ENCODE data around the gene BTNL9.
A peak's percentile ranks its signal among the peaks of the same experiment; 100 is the strongest.
"Not testable (repeated sequence)": the region's sequence is repeated elsewhere in the genome, so short reads cannot be mapped to it uniquely, and the experiment has no call there.

The BTNL9 gene

DNA sequence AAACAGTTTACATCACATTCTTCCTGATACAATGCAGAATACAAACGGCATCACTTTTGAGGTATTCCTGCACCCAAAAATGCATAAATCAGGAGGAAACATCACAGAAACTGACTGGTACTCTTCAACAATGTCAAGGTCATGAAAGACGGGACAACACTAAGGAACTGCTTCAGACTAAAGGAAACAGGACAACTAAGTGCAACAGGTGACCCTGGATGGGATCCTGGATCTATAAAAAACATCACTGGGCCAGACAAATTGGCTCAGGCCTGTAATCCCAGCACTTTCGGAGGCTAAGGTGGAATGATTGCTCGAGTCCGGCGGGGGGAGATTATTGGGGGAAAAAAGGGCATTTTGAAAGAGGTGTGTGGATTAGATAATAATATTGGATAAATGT is 22.6 kb downstream of the BTNL9 start:
- DNase-seq = no peak

- no peak for DNase-seq
Measured at GRCh38 chr5:181063514-181063913, 23.4 kb downstream of the BTNL9 start.

DNA sequence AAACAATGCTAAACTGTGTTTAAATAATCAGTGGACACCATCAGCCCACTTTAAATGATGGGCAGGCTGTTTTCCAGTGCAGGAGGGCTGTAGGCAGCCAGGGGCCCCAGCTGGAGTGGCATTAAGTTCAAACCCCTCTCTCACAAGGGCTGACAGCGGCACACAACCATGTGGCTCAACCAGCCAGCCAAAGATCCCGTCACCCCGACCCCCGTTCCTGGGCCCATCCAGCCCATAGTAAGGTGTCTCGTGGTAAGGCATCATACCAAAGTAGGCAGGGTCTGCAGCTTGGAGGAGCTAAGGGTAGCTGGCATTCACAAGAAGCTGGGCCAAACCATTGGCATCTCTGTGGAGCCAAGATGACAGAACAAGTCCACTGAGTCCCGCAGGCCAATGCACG is 24.9 kb downstream of the BTNL9 start:
- no peak for DNase-seq

DNA sequence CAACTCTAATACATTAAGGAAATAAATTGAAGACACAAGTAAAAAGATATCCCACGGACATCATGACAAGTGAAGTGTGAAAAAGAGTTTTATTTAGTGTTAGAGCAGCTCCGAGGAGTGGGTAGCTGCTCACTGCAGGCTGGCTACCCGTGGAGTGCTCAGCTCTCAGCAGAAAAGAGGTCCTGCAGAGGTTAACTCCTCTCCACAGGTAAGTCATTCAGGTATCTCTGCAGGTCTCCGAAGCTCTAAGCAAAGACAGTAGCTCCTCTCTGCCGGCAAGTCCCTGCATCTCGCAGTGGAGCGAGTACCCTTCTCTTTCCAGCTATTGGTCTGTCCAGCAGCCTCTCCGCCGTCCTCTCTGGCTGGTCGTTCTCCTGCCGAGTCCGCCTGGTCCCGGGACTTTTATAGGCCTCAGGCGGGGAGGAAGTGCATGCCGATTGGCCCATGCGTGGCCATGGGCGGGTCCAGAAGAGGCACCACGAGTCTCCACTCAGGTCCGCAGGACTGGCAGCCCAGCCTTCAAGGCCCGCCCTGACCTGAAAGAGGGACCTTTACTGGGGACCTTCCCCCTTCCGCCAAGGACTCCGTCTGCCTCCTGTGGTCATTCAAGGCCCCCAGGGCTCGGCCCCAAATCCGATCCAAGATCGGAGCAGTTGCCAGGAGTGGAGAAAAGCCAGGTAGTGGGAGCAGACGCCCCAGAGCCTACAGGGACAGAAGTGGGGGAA is 29.9 kb downstream of the BTNL9 start:
- no peak for DNase-seq

DNA sequence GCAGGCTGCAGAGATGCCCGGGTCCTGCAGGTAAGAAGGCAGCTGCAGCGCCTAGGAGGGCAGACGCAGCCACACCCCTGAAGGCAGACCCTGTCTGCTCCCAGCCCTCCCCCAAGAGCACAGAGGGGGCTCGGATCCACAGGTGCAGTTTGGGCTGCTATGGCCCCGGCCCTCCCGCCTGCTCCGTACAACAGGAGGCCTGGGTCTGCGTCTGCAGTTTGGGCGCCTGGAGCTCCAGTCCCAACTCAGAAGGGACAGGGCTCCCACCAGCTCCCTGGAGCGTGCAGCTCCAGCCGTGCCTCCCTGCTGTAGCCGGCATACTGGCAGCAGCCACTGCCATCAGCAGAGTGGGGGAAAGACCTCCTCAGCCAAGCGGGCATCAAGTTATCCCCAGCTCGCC is 30.5 kb downstream of the BTNL9 start:
- no peak for DNase-seq

GRCh38 chr5:181071257-181071656 is 31.2 kb downstream of the BTNL9 start:
- no peak for DNase-seq

GRCh38 chr5:181076920-181077319 is 36.9 kb downstream of the BTNL9 start:
- DNase-seq = no peak

DNA sequence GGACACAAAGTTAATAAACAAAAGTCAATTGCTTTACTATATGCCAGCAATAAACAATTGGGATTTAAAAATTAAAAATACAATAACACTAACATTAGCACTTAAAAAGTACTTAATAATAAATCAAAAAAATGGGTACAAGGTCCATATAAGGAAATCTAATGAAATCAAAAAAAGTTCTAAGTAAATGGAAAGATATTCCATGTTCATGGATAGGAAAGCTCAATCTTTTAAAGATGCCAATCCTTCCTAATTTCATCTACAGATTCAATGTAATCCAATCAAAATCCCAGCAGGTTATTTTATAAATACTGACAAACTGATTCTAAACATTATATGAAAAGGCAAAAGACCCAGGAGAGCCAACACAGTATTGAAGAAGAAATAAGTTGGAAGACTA is 41.9 kb downstream of the BTNL9 start:
- no peak for DNase-seq

DNA sequence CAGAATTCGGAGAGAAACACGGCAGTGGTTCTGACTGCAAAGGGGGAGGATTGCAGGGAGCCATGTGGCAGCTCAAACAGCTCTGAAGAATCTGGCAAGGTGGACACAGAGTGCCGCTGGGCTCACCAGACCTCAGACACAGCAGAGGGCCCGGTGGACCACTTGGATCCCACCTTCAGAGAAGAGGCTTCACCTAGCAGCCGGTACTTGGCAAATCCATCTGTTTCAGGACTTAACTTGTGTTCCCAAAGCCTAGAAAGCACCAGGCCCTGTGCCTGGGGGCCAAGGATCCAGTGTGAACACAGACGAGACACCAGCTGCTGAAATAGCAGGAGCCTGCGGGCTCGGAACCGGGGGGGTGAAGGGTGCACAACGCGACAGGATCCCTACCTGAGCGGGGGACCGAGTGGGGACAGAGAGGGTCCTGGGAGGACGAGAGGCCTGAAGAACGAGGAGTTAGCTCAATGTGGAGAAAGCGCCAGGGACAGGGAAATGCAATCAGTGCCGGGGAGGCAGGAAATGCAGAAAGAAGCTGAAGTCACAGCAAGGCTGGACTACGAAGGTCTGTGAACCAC is 44.6 kb downstream of the BTNL9 start:
- no peak for DNase-seq

GRCh38 chr5:181086026-181086883 is 46.2 kb downstream of the BTNL9 start:
- no peak for DNase-seq

- DNase-seq = no peak
Measured at GRCh38 chr5:181086884-181087205, 46.8 kb downstream of the BTNL9 start.

GRCh38 chr5:181087309-181087708 is 47.2 kb downstream of the BTNL9 start:
- DNase-seq = no peak

- DNase-seq = no peak
Measured at GRCh38 chr5:181088289-181088688, 48.2 kb downstream of the BTNL9 start.

DNA sequence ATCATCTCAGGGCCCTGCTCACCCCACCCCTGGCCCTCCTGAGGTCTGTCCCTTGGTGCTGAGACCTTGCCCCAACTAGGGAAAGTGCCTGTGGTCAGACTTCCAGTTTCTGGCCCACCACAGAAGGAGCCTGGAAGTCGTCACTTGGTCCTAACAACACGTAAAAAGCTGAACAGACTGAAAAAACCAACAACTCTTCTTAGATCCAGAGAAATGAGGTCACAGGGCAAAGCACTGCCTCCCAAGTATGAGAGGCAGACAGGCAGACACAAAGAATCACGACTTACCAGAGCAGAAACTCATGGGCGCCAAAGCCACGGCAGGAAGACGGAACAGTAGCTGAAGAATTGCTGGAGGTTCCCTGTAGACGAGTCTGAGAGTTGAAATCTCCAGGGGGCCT is 52.4 kb downstream of the BTNL9 start:
- DNase-seq = no peak

DNA sequence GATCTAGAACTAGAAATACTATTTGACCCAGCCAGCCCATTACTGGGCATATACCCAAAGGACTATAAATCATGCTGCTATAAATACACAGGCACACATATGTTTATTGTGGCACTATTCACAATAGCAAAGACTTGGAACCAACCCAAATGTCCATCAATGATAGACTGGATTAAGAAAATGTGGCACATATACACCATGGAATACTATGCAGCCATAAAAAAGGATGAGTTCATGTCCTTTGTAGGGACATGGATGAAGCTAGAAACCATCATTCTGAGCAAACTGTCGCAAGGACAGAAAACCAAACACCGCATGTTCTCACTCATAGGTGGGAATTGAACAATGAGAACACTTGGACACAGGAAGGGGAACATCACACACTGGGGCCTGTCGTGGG is 55.1 kb downstream of the BTNL9 start:
- DNase-seq = not testable (repeated sequence)

DNA sequence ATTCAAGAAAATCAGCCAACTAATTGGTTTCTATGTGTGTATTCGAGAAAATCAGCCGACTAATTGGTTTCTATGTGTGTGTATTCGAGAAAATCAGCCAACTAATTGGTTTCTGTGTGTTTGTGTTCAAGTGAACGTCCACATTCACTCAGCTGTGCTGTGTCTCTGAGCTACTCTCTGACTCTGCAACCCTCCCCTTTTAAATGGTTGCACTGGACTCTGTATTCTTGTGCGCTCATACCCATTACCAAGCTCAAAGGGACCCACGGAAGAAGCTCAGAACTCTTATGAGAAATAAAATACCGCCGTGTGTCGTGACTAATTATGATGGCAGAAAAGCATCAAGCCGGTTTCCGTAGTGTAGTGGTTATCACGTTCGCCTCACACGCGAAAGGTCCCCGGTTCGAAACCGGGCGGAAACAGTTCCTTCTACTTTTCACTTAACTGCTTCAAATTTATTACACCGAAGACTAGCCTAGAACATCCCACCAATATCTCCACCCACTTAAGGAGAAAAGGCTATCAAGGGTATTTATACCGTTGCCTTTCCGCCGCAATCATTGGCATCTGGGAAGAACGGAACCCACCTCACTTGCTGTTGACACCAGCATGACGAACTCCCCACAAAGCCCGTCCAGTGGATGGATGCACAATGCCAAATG is 56.8 kb downstream of the BTNL9 start:
- not testable (repeated sequence) for DNase-seq

DNA sequence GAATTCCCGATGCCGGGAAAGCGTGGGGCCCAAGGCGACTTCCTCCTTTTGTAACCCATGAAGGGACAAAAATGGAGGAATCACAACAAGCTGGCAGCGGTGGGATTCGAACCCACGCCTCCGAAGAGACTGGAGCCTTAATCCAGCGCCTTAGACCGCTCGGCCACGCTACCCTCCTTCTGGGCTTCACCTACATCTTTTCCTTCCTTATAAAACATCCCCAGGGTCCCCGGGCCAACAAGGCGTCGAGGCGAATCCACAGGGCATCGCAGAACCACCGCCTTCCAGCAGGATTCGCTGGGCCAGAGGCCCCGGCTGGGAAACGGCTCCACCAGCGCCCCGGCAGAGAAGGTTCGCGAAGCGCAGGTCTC is 57.3 kb downstream of the BTNL9 start:
- not testable (repeated sequence) for DNase-seq

GRCh38 chr5:181097759-181098491 is 57.9 kb downstream of the BTNL9 start:
- not testable (repeated sequence) for DNase-seq

DNA sequence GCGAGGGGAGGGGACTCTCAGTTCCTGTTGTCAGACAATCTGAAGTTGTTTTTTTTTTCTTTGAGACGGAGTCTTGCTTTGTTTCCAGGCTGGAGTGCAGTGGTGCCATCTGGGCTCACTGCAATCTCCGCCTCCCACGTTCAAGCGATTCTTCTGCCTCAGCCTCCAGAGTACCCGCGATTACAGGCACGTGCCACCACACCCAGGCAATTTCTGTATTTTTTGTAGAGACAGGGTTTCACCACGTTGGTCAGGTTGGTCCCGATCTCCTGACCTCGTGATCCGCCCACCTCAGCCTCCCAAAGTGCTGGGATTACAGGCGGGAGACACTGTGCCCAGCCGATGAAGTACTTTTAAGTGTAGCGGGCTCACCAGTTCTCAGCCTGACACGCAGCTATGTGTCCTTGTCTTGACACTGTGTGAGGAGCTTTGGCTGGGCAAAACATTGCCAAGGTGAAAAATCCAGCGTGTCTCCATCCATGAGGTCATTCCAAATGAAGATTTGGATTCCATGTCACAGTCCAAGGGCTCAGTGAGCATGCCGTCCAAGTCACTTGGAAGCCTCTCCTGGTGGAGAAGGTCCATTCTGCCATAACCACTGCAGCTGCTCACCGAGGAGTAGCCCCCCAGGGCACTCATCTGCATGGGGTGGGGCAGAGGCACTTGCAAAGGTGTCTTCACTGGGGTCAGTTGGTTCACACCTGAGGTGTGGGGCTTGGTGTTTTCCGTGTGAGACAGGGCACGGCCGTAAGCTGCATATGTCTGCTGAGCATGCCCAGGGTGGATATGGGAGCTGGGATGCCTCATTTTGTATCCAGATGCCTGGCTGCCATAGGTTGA is 58.9 kb downstream of the BTNL9 start:
- peak; percentile 12 for DNase-seq

GRCh38 chr5:181099602-181100086 is 59.6 kb downstream of the BTNL9 start:
- DNase-seq = peak; percentile 17

DNA sequence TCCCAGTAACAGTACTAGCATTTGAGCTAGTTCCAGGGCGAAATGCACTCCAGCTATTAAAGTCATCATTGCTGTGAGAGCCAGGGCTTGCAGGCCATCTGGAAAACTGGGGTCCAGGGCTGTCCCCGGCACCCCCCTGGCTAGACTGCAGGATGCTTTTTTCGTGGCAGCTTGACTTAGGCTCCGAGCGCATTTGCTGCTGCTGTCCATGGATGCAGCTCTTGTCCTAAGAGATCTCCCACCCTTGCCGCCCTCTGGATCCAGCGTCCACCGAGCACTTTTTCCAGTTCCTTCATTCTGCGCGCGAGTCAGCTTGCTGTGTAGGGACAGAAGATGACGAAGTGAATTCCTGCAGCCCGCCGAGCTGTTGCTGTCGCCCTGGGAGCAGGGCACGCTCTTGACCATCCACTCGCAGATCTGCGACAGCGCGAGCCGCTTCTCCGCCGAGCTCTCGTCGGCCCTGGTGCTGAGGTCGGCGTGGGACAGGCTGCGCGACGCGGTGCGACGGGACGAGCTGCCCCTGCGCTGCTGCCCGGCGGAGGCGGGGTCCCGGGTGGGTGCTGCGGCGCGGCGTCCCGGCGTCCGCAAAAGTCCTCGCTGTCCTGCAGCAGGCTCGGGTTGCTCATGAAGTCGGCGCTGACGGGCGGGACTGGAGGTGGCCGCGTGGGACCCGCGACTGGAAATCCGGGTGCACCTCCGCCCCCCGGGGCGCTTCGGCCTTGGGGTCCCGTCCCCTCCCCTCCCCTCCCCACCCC is 60.2 kb downstream of the BTNL9 start:
- peak; percentile 62 for DNase-seq
